ENCODE measurements around the gene CCL4L2.
"Not testable (repeated sequence)": the region's sequence is repeated elsewhere in the genome, so short reads cannot be mapped to it uniquely, and the experiment has no call there.

CCL4L2 gene

GRCh38 chr17:36193216-36193775 is 17.6 kb upstream of the CCL4L2 start:
- ATAC-seq = no peak
- TF ChIP-seq ZNF565 (CRISPR knock-in tag; conservative IDR thresholded peaks at IDR 0.05; ENCODE audit: low read depth) = no peak
- no peak for TF ChIP-seq ZFP30 (CRISPR knock-in tag; IDR thresholded peaks at IDR 0.05)
- TF ChIP-seq TOX (CRISPR knock-in tag; IDR thresholded peaks at IDR 0.05; ENCODE audit: borderline replicate concordance) = no peak
- TF ChIP-seq TSHZ2 (CRISPR knock-in tag; IDR thresholded peaks at IDR 0.05) = no peak
- no peak for TF ChIP-seq ZC3H10 (CRISPR knock-in tag; IDR thresholded peaks at IDR 0.05)
- TF ChIP-seq POU6F1 (CRISPR knock-in tag; IDR thresholded peaks at IDR 0.05; ENCODE audit: borderline replicate concordance, low read depth) = no peak
- no peak for TF ChIP-seq OSR1 (CRISPR knock-in tag; IDR thresholded peaks at IDR 0.05)
- TF ChIP-seq ESRRG (CRISPR knock-in tag; IDR thresholded peaks at IDR 0.05) = no peak
- TF ChIP-seq ZNF8 (CRISPR knock-in tag; IDR thresholded peaks at IDR 0.05) = no peak
- no peak for TF ChIP-seq ISL1 (CRISPR knock-in tag; IDR thresholded peaks at IDR 0.05)
- TF ChIP-seq ZFP3 (CRISPR knock-in tag; IDR thresholded peaks at IDR 0.05) = no peak
- no peak for TF ChIP-seq CSDC2 (CRISPR knock-in tag; IDR thresholded peaks at IDR 0.05)
- TF ChIP-seq ARNTL (CRISPR knock-in tag; IDR thresholded peaks at IDR 0.05; ENCODE audit: borderline replicate concordance, low read depth) = no peak
- TF ChIP-seq, protein P1, sequence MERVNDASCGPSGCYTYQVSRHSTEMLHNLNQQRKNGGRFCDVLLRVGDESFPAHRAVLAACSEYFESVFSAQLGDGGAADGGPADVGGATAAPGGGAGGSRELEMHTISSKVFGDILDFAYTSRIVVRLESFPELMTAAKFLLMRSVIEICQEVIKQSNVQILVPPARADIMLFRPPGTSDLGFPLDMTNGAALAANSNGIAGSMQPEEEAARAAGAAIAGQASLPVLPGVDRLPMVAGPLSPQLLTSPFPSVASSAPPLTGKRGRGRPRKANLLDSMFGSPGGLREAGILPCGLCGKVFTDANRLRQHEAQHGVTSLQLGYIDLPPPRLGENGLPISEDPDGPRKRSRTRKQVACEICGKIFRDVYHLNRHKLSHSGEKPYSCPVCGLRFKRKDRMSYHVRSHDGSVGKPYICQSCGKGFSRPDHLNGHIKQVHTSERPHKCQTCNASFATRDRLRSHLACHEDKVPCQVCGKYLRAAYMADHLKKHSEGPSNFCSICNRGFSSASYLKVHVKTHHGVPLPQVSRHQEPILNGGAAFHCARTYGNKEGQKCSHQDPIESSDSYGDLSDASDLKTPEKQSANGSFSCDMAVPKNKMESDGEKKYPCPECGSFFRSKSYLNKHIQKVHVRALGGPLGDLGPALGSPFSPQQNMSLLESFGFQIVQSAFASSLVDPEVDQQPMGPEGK (CRISPR knock-in tag; IDR thresholded peaks at IDR 0.05; ENCODE audit: borderline replicate concordance) = no peak
- TF ChIP-seq BACH2 (CRISPR knock-in tag; IDR thresholded peaks at IDR 0.05; ENCODE audit: borderline replicate concordance) = no peak
- TF ChIP-seq TCF4 (CRISPR knock-in tag; IDR thresholded peaks at IDR 0.05; ENCODE audit: borderline replicate concordance) = no peak
- no peak for TF ChIP-seq SNAI2 (CRISPR knock-in tag; IDR thresholded peaks at IDR 0.05)
- no peak for TF ChIP-seq PPARA (CRISPR knock-in tag; IDR thresholded peaks at IDR 0.05; ENCODE audit: borderline replicate concordance)
- no peak for TF ChIP-seq GLIS3 (CRISPR knock-in tag; IDR thresholded peaks at IDR 0.05)

DNA sequence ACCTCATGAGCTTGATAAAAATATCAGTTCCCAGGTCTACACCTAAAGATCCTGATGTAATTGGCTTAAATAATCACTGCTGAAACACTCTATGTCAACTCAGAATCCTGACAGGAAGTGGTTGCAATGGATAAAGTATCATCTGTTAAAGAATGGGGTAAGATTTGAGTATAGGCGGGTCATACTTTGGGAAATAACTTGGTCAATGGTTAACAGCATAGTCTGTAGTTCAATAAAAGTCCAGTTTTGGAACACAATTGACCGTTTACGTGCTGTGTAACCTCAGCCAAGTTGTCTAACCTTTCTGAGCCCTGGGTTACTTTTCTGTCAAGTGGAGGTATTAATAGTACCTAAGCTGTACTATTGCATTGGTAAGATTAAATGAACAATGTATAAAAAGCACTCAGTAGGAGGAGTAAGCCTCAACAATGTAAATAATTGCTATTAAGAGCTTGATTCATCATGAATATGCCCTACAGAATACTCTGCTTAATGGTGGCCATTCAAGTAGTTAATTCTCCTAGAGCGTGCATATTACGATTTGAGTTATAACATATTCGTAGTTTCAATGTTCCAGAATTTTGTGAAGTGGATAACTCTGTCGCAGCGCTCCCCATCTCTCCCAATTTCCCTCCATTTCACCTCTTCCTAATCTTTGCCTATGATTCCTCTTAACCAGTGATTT is 16.6 kb upstream of the CCL4L2 start:
- ATAC-seq = not testable (repeated sequence)

GRCh38 chr17:36194832-36195433 is 15.9 kb upstream of the CCL4L2 start:
- ATAC-seq = not testable (repeated sequence)

DNA sequence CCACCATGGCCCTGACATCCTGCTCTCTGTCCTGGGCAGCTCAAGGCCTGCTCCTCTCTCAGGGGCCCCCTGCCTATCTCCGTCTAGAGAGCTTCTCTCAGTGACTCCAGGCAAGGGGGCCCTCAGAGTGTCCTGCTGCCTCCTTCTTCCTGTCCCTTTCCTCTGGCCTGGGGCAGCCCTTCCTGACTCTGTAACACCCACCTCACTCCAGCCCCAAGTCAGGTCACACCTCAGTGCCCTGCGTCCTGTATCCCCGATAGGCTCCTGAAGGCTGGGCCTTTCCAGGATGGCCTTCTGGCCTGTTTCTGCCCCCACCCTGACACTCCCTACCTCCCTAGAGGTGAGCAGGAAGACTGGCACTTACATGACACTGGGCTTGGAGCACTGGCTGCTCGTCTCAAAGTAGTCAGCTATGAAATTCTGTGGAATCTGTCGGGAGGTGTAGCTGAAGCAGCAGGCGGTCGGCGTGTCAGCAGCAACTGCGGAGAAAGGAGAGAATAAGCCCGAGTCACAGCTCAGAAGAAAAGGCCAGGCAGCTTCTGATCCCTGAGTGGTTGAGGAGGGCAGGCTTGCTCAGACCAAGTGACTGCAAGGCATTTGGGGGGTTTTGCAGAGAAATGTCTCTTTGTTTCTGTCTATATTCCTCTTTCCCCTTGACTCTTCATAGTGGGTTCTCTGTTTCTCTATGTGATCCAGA is 15.3 kb upstream of the CCL4L2 start:
- ATAC-seq = no peak
- TF ChIP-seq TOX (CRISPR knock-in tag; IDR thresholded peaks at IDR 0.05; ENCODE audit: borderline replicate concordance) (no peak), GLIS3 (CRISPR knock-in tag; IDR thresholded peaks at IDR 0.05) (no peak), OSR1 (CRISPR knock-in tag; IDR thresholded peaks at IDR 0.05) (no peak), POU6F1 (CRISPR knock-in tag; IDR thresholded peaks at IDR 0.05; ENCODE audit: borderline replicate concordance, low read depth) (no peak), TSHZ2 (CRISPR knock-in tag; IDR thresholded peaks at IDR 0.05) (no peak), ZNF70 (CRISPR knock-in tag; IDR thresholded peaks at IDR 0.05) (no peak), ISL1 (CRISPR knock-in tag; IDR thresholded peaks at IDR 0.05) (no peak), TCF4 (CRISPR knock-in tag; IDR thresholded peaks at IDR 0.05; ENCODE audit: borderline replicate concordance) (no peak), ARNTL (CRISPR knock-in tag; IDR thresholded peaks at IDR 0.05; ENCODE audit: borderline replicate concordance, low read depth) (no peak), ZFP30 (CRISPR knock-in tag; IDR thresholded peaks at IDR 0.05) (no peak), ZNF565 (CRISPR knock-in tag; conservative IDR thresholded peaks at IDR 0.05; ENCODE audit: low read depth) (no peak), SNAI2 (CRISPR knock-in tag; IDR thresholded peaks at IDR 0.05) (no peak), PPARA (CRISPR knock-in tag; IDR thresholded peaks at IDR 0.05; ENCODE audit: borderline replicate concordance) (no peak), ZFP3 (CRISPR knock-in tag; IDR thresholded peaks at IDR 0.05) (no peak), ZC3H10 (CRISPR knock-in tag; IDR thresholded peaks at IDR 0.05) (no peak), CSDC2 (CRISPR knock-in tag; IDR thresholded peaks at IDR 0.05) (no peak), BACH2 (CRISPR knock-in tag; IDR thresholded peaks at IDR 0.05; ENCODE audit: borderline replicate concordance) (no peak), RARB (CRISPR knock-in tag; IDR thresholded peaks at IDR 0.05) (no peak), ESRRG (CRISPR knock-in tag; IDR thresholded peaks at IDR 0.05) (no peak)

Data from SK-N-SH treated with all-trans-retinoic acid at 6 μM for 48 hours (cell line).